Coronary artery (tissue), 2 donors: ENCODE measurements around the gene ABTB2.

Experiments
- DNase-seq: peaks from one replicate; pipeline ENCODE4 v3.0.0-alpha.2; 2017; ENCODE audit warnings: low spot score
- H3K27ac ChIP-seq, 2 donors: fragments of 200-600 bp; sonication (generic); one replicate each; pipeline ENCODE4 v1.5.1; 2016 to 2019
- H3K4me3 ChIP-seq: fragments of 200-600 bp; sonication (generic); 2 replicates; pipeline ENCODE4 v1.5.1; 2016; ENCODE audit warnings: mild to moderate bottlenecking, moderate library complexity
- CTCF ChIP-seq: fragments of 200-600 bp; sonication (generic); IDR thresholded peaks from one replicate; pipeline ENCODE4 v1.5.1; 2019; ENCODE audit warnings: antibody characterized with exemption

ABTB2 gene

GRCh38 chr11:34261820-34262219, 96.0 kb downstream of the ABTB2 start:
- H3K27ac ChIP-seq = no peak overlapping the region
- no peak for DNase-seq
- no peak for TF ChIP-seq CTCF
- H3K4me3 ChIP-seq = no peak overlapping the region

- no peak overlapping the region for H3K27ac ChIP-seq
- no peak for TF ChIP-seq CTCF
- H3K4me3 ChIP-seq = no peak overlapping the region
- no peak for DNase-seq
These were observed 96.7 kb downstream of the ABTB2 start for GRCh38 chr11:34261095-34261494.

GRCh38 chr11:34260072-34260575, 97.7 kb downstream of the ABTB2 start:
- DNase-seq = no peak
- Histone ChIP-seq H3K4me3 (no peak overlapping the region), H3K27ac (no peak overlapping the region)
- no peak for TF ChIP-seq CTCF

GRCh38 chr11:34259087-34259486, 98.7 kb downstream of the ABTB2 start:
- TF ChIP-seq CTCF = no peak
- no peak overlapping the region for H3K27ac ChIP-seq

DNA sequence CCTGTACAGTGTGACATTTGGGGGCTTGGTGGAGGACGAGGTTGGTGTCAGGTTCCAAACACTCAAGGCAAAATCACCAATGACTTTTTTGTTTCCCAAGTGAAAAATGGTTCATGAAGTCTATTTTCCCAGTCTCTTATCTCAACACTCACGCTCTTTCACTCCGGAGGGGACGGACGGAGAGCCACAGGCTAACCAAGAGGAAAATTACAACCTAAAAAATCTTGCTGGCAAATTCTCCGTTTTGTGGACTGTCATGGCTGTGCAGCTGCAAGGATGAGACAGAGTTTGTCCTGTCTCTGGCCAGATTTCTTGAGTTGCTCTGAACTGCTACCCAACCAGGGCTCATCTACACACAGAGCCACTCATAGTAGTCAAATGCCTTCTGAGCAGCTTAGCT, 101.2 kb downstream of the ABTB2 start:
- TF ChIP-seq CTCF = no peak
- Histone ChIP-seq H3K27ac (peak overlapping the region in 1 of 2 donors; percentile 31), H3K4me3 (no peak overlapping the region)
- DNase-seq = no peak

More at GRCh38 chr11:34259087-34259486, 98.7 kb downstream of the ABTB2 start:
- DNase-seq = no peak
- H3K4me3 ChIP-seq = no peak overlapping the region

GRCh38 chr11:34256150-34256549, 101.7 kb downstream of the ABTB2 start:
- no peak overlapping the region for H3K4me3 ChIP-seq
- no peak for TF ChIP-seq CTCF
- peak overlapping the region in 1 of 2 donors; percentile 31 for H3K27ac ChIP-seq
- DNase-seq = no peak

DNA sequence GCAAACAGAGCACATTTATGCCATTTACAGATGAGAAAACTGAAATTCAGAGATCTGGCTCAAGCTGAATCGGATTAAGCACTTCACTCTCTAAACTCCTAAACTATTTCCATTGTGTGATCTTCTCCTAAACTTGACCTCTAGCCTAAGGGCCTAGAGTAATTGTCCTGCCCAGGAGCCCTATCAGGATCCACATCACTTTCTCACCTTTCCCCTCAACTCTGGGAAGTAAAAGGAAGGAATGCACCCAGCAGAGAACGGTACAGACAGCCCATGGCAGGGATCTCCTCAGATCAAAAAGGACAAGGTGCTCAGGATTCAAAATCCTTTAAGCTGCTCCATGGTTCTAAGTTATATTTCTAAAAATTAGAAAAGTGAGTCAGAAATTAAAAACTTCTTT, 102.7 kb downstream of the ABTB2 start:
- H3K27ac ChIP-seq = no peak overlapping the region
- no peak for DNase-seq
- TF ChIP-seq CTCF = no peak

More for the DNA sequence above, 102.7 kb downstream of the ABTB2 start:
- H3K4me3 ChIP-seq = no peak overlapping the region
